HUES64 (cell line): ENCODE data around the gene TVP23A. TPM values are rescaled to one million over a fixed set of nuclear protein-coding genes. Genes with fewer than 3 reads are reported as not detected.
A peak's percentile ranks its signal among the peaks of the same experiment; 100 is the strongest.

Experiments used
- H3K27ac ChIP-seq: 2 replicates; pipeline ENCODE4 v1.7.0; 2013; ENCODE audit warnings: low read depth, low read length, inconsistent platforms
- H3K27me3 ChIP-seq: 2 replicates; pipeline ENCODE4 v1.6.1; 2013; ENCODE audit warnings: mild to moderate bottlenecking, low read length; ENCODE audit not compliant: insufficient read depth
- H3K36me3 ChIP-seq: 2 replicates; pipeline ENCODE4 v1.6.1; 2013; ENCODE audit warnings: mild to moderate bottlenecking, low read length; ENCODE audit not compliant: insufficient read depth
- H3K4me1 ChIP-seq: 2 replicates; pipeline ENCODE4 v1.6.1; 2013; ENCODE audit warnings: mild to moderate bottlenecking, low read length, moderate library complexity; ENCODE audit not compliant: insufficient read depth
- H3K4me3 ChIP-seq: 2 replicates; pipeline ENCODE4 v1.5.1; 2013; ENCODE audit warnings: mild to moderate bottlenecking, low read length, moderate library complexity
- H3K9ac ChIP-seq: 2 replicates; pipeline ENCODE4 v1.6.1; 2013; ENCODE audit warnings: mild to moderate bottlenecking, low read depth, low read length
- H3K9me3 ChIP-seq: 2 replicates; pipeline ENCODE4 v1.6.1; 2013; ENCODE audit warnings: low read depth, low read length; ENCODE audit not compliant: insufficient read depth
- WGBS: fragments of 150-250, 120-280 bp; methylation state at CpG from one replicate; pipeline ENCODE4 v1.1.7; 2013; ENCODE audit warnings: missing lambda C conversion rate; 5-methylcytosine and 5-hydroxymethylcytosine counted together
- polyA plus RNA-seq, 2 experiments: library from polyadenylated mRNA; stranded (reverse); fragments of 50-300 nt; gene quantifications; one replicate each; pipeline ENCODE4 v1.2.3, GENCODE V29; 2013

TVP23A gene
- 0.90 TPM for polyA plus RNA-seq (2013, experiment 1 of 2)
- 1.6 TPM for polyA plus RNA-seq (2013, experiment 2 of 2)

DNA sequence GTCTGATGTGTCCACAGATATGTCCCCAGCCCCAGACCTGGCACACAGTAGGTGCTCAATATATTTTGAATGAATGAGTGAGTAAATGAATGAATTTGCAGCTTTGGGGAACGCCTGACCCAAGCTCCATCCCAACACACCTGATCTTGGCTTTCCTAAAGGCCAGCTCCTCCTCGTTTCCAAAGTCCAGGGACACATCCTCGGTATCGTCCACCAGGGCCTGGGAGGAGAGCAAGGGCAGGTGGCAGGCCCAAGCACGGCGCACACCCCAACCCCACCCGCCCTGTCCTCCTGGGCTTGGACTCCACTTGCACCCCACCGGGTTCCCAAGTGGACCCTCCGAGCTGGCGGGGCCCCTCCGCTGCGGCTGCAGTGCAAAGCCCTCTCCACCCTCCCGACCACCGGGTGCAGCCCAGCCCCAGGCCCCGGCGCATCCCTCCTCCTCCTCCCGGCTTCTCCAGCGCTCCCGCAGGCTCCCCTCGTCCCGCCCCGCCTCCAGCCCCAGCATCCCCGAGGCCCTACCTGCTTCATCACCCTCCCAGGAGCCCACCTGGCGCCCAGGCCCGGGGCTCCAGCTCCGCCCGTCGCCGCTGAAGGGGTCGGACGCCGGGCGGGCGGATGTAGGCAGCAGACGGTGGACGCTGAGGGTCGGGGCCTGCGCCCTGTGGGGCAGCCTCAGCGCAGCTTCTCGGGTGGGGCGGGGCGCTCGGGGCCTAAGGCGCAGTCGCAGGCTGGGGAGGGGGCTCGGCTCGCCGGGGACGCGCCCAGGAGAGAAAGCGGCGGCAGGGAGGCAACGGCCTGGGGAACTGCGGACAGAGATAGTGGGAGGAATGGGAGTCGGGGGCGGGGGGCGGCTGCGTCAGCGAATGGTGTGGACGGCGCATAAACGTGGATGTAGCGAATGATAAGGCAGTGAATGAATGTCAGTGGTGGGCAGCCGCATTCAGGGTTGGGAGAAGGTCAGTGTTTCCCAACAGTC, at the start of gene TVP23A:
TVP23A (minus strand) TSS at position 832 of the 979 bp plus-strand sequence; CDS start at position 531, 301 bp downstream.
- 7% methylated on average over 63 of the region's 64 CpGs for WGBS
- H3K4me3 ChIP-seq, result peak within 1 kb of the TSS; percentile 60
- H3K27ac ChIP-seq, result no peak within 1 kb of the TSS
- H3K4me1 ChIP-seq, result no peaks in the 10 kb centered on the region
- peak within 1 kb of the TSS; percentile 58; the same call in 1 of the 2 replicates for H3K9ac ChIP-seq
- peaks cover 11% of the 10 kb centered on the region for H3K27me3 ChIP-seq
- no peaks in the 10 kb centered on the region for H3K36me3 ChIP-seq
- H3K9me3 ChIP-seq, result no peaks in the 10 kb centered on the region

DNA sequence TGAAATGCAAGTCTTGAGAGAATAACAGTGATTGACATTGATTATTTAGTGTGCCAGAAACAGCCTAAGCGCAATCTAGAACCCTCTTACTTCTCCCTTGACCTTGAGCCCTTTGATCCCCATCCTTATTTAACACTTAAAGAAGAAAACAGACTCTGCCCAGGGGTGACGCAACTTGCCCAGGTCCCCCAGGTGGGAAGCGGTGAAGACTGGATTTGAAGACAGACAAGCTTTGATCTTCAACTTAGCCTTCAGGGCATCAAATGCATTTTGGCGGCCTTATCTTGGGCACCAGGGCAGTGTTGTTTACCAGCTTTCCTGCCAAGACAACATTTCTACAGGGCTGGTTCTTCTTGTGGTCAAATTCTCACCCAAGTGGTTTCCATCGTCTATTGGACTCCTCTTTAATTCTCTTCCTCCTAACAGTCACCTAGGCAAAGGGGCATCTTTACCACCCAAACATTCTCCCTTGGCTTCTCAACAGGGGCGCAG, 49.6 kb upstream of the TVP23A start:
- H3K4me1 ChIP-seq, result no peaks in the 10 kb centered on the region
- no peaks in the 10 kb centered on the region for H3K27me3 ChIP-seq
- H3K36me3 ChIP-seq, result no peaks in the 10 kb centered on the region
- no peak overlapping the region for H3K27ac ChIP-seq
- WGBS, result 94% methylated on average over 6 of the region's 6 CpGs
- H3K4me3 ChIP-seq, result no peak overlapping the region
- H3K9me3 ChIP-seq, result no peaks in the 10 kb centered on the region
- no peak overlapping the region for H3K9ac ChIP-seq

DNA sequence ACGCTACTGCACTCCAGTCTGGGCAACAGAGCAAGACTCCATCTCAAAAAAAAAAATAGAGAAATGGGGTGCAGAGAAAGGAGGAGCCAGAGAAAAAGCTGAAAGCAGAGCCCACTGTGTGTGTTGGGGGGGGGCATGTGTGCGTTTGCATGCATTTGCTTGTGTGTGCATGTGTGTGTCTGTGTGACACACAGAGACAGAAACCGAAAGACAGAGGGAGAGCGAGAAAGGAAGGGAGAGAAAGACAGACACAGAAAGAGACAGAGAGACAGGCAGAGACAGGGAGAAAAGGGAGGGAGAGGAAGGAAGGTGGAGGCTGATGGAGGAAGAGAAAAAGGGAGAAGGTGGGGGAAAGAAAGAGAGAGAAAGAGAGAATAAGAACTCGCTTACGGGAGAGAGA, 48.6 kb upstream of the TVP23A start:
- Histone ChIP-seq H3K9ac (no peak overlapping the region), H3K4me1 (no peaks in the 10 kb centered on the region), H3K27me3 (no peaks in the 10 kb centered on the region), H3K4me3 (no peak overlapping the region), H3K27ac (no peak overlapping the region), H3K9me3 (no peaks in the 10 kb centered on the region), H3K36me3 (no peaks in the 10 kb centered on the region)
- WGBS, result 92% methylated on average over 6 of the region's 6 CpGs

DNA sequence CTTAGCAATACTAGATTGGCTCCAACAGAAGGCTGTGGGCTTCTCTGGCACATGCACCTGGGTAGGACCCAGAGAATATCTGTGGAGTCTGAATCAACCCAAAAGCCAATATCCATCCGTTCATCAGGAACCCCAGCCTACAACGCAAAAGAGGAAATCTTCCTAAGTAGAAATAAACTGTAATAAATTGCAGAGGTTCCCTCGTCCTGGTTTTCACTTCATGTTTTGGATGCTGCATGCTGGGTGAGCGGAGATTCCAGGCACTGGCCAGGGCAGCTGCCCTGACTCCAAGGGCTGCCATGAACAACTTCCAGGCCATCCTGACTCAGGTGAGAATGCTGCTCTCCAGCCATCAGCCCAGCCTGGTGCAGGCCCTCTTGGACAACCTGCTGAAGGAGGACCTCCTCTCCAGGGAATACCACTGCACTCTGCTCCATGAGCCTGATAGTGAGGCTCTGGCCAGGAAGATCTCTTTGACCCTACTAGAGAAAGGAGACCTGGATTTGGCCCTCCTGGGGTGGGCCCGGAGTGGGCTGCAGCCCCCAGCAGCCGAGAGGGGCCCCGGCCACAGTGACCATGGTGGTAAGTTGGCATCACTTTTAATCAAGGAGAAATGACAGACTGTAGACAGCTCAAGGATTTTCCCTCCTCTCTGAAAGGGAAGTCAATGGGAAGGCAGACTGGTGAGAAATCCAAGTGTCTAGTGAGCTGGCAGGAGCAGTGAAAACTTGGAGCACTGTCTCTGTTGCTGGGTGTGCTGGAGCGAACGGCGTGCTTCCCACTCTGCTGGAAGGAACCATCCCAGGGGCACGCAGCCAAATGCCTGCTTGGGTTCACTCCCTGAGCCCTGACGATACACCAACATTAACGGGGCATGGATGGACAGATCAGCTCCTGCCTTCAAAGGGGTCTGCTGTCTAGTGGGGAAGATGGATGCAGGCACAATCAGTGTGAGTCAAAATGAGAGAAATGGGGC, 47.7 kb upstream of the TVP23A start:
- WGBS, result 96% methylated on average over 13 of the region's 13 CpGs
- no peak overlapping the region for H3K27ac ChIP-seq
- no peak overlapping the region for H3K9ac ChIP-seq
- no peaks in the 10 kb centered on the region for H3K36me3 ChIP-seq
- H3K9me3 ChIP-seq, result no peaks in the 10 kb centered on the region
- H3K4me3 ChIP-seq, result no peak overlapping the region
- no peaks in the 10 kb centered on the region for H3K27me3 ChIP-seq
- no peaks in the 10 kb centered on the region for H3K4me1 ChIP-seq

GRCh38 chr16:10862438-10862837, 43.8 kb upstream of the TVP23A start:
- Histone ChIP-seq H3K27ac (no peak overlapping the region), H3K4me1 (no peaks in the 10 kb centered on the region)
- WGBS, result 89% methylated on average over 2 of the region's 2 CpGs

DNA sequence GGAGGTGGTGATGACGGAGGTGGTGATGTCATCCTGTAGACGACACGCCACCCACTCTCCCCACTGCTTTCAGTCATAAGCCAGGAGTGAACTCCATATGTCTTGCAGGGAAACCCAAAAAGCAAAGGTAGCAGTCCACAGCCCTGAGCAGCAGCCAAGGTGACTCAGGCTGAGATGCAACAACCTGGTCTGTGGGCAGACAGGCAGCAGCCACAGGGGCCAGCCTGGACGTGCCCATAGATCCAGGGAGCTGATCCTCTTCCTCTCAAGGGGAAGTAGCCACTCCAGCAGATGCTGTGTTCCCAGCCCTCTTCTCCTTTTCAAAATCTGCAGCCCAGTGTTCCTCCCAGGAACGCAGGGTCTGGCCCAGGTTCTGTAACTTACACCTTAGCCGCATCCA, 41.1 kb upstream of the TVP23A start:
- no peaks in the 10 kb centered on the region for H3K4me1 ChIP-seq
- no peak overlapping the region for H3K27ac ChIP-seq
- 90% methylated on average over 5 of the region's 6 CpGs for WGBS
- no peaks in the 10 kb centered on the region for H3K9me3 ChIP-seq
- H3K9ac ChIP-seq, result no peak overlapping the region
- H3K36me3 ChIP-seq, result no peaks in the 10 kb centered on the region
- H3K27me3 ChIP-seq, result no peaks in the 10 kb centered on the region
- H3K4me3 ChIP-seq, result no peak overlapping the region

More at GRCh38 chr16:10862438-10862837, 43.8 kb upstream of the TVP23A start:
- Histone ChIP-seq H3K9ac (no peak overlapping the region), H3K4me3 (no peak overlapping the region), H3K9me3 (no peaks in the 10 kb centered on the region), H3K36me3 (no peaks in the 10 kb centered on the region), H3K27me3 (no peaks in the 10 kb centered on the region)

DNA sequence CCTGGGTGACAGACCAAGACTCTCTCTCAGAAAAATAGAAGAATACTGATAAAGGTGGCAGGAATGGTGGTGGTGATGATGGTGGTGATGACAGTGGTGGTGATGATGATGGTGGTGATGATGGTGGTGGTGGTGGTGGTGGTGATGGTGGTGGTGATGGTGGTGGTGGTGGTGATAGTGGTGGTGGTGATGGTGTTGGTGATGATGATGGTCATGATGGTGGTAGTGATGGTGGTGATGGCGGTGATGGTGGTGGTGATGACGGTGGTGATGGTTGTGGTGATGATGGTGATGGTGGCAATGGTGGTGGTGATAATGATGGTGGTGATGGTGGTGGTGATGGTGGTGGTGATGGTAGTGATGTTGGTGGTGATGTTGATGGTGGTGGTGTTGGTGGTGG, 40.4 kb upstream of the TVP23A start:
- no peaks in the 10 kb centered on the region for H3K27me3 ChIP-seq
- no peaks in the 10 kb centered on the region for H3K36me3 ChIP-seq
- H3K9ac ChIP-seq, result no peak overlapping the region
- H3K27ac ChIP-seq, result no peak overlapping the region
- H3K4me1 ChIP-seq, result no peaks in the 10 kb centered on the region
- H3K9me3 ChIP-seq, result no peaks in the 10 kb centered on the region
- H3K4me3 ChIP-seq, result no peak overlapping the region
- 45% methylated on average over 2 of the region's 2 CpGs for WGBS

GRCh38 chr16:10858203-10858602, 39.6 kb upstream of the TVP23A start:
- Histone ChIP-seq H3K36me3 (no peaks in the 10 kb centered on the region), H3K27me3 (no peaks in the 10 kb centered on the region), H3K27ac (no peak overlapping the region), H3K9me3 (no peaks in the 10 kb centered on the region), H3K4me3 (no peak overlapping the region), H3K4me1 (no peaks in the 10 kb centered on the region), H3K9ac (no peak overlapping the region)
- WGBS, result 95% methylated on average over 1 of the region's 1 CpG

GRCh38 chr16:10856042-10856441, 37.4 kb upstream of the TVP23A start:
- Histone ChIP-seq H3K27ac (no peak overlapping the region), H3K9ac (no peak overlapping the region), H3K27me3 (no peaks in the 10 kb centered on the region), H3K36me3 (no peaks in the 10 kb centered on the region), H3K4me3 (no peak overlapping the region), H3K4me1 (no peaks in the 10 kb centered on the region), H3K9me3 (no peaks in the 10 kb centered on the region)
- 97% methylated on average over 2 of the region's 2 CpGs for WGBS

GRCh38 chr16:10852948-10853347, 34.4 kb upstream of the TVP23A start:
- H3K9me3 ChIP-seq, result no peaks in the 10 kb centered on the region
- no peaks in the 10 kb centered on the region for H3K4me1 ChIP-seq
- H3K36me3 ChIP-seq, result no peaks in the 10 kb centered on the region

More at GRCh38 chr16:10852948-10853347, 34.4 kb upstream of the TVP23A start:
- Histone ChIP-seq H3K4me3 (no peak overlapping the region), H3K9ac (no peak overlapping the region), H3K27me3 (no peaks in the 10 kb centered on the region), H3K27ac (no peak overlapping the region)
- 93% methylated on average over 5 of the region's 5 CpGs for WGBS
